Tibial nerve (tissue), 4 donors: ENCODE results near the gene ODF2.

Experiments used
- EP300 ChIP-seq, 2 donors: sonication (generic); formaldehyde crosslinking; IDR thresholded peaks; one replicate each; pipeline ENCODE4 v1.6.1; 2017; ENCODE audit warnings: antibody characterized with exemption in 2 of 2, mild to moderate bottlenecking in 1 of 2
- POLR2A ChIP-seq, 2 donors: fragments of 450-650 bp; IDR thresholded peaks; one replicate each; pipeline ENCODE4 v1.6.1; 2017; ENCODE audit warnings: antibody characterized with exemption in 2 of 2, mild to moderate bottlenecking in 2 of 2, moderate library complexity in 2 of 2
- TF ChIP-seq, protein P1 (sequence below), 5 experiments: fragments of 200-600 bp in 3 of 5; fragments of 450-650 bp in 2 of 5; sonication (generic) in 3 of 5; IDR thresholded peaks; one replicate each; pipeline ENCODE4 v1.5.1; 2016 to 2019; ENCODE audit warnings: antibody characterized with exemption in 5 of 5, mild to moderate bottlenecking in 3 of 5, moderate library complexity in 2 of 5

DNA sequence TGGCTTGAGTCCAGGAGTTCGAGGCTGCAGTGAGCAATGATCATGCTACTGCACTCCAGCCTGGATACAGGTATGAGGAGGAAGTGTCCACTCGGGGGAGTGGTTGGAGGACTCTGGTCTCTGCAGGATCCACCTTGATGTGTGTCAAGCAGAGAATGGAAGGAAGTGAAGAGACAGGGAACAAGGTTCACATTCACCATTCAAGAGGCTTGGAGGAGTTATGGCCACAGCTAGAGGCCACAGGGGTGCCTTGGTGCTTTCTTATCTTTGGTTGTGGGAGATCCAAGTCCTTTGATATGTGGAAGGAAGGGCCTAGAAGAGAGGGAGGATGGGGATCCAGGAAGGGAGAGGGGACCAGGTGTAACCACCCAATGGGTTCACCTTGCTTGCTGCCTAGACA is 40.5 kb upstream of the ODF2 start:
- TF ChIP-seq POLR2A (IDR thresholded peaks at IDR 0.05) (no peak), EP300 (IDR thresholded peaks at IDR 0.05) (no peak)
- TF ChIP-seq, protein P1, sequence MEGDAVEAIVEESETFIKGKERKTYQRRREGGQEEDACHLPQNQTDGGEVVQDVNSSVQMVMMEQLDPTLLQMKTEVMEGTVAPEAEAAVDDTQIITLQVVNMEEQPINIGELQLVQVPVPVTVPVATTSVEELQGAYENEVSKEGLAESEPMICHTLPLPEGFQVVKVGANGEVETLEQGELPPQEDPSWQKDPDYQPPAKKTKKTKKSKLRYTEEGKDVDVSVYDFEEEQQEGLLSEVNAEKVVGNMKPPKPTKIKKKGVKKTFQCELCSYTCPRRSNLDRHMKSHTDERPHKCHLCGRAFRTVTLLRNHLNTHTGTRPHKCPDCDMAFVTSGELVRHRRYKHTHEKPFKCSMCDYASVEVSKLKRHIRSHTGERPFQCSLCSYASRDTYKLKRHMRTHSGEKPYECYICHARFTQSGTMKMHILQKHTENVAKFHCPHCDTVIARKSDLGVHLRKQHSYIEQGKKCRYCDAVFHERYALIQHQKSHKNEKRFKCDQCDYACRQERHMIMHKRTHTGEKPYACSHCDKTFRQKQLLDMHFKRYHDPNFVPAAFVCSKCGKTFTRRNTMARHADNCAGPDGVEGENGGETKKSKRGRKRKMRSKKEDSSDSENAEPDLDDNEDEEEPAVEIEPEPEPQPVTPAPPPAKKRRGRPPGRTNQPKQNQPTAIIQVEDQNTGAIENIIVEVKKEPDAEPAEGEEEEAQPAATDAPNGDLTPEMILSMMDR (IDR thresholded peaks at IDR 0.05) = no peak
